ENCODE results near the gene CCDC57.
"Not testable (repeated sequence)": the region's sequence is repeated elsewhere in the genome, so short reads cannot be mapped to it uniquely, and the experiment has no call there.

CCDC57 gene

DNA sequence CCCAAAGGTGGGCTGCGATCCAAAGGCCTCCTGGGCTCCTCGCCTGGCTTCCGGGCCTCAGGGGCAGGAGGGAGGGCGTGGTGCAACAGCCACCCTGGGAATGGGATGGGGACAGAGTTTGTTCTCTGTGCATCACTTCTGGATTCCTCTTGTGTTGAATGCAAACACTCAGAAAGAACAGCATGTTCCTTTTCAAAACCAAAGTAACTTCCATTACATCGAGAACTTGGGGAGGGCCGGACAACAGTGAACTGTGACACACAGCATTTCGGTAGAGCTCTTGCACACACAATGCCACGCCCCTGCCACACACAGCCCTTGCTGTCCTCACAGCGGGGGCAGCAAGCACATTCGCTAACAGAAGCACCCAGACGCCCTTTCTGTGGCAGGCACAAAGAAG lies 78.5 kb downstream of the CCDC57 start:
- Mint-ChIP-seq H3K27me3 (ENCODE audit: low read depth) (peaks cover 7% of the 10 kb centered on the region), H3K36me3 (ENCODE audit: low read depth) (no peaks in the 10 kb centered on the region), H3K4me1 (no peaks in the 10 kb centered on the region), H3K4me3 (no peak overlapping the region), H3K9me3 (no peaks in the 10 kb centered on the region), H3K27ac (peak overlapping the region in 1 of 3 experiments; percentile 70)
- TF ChIP-seq, protein P1, sequence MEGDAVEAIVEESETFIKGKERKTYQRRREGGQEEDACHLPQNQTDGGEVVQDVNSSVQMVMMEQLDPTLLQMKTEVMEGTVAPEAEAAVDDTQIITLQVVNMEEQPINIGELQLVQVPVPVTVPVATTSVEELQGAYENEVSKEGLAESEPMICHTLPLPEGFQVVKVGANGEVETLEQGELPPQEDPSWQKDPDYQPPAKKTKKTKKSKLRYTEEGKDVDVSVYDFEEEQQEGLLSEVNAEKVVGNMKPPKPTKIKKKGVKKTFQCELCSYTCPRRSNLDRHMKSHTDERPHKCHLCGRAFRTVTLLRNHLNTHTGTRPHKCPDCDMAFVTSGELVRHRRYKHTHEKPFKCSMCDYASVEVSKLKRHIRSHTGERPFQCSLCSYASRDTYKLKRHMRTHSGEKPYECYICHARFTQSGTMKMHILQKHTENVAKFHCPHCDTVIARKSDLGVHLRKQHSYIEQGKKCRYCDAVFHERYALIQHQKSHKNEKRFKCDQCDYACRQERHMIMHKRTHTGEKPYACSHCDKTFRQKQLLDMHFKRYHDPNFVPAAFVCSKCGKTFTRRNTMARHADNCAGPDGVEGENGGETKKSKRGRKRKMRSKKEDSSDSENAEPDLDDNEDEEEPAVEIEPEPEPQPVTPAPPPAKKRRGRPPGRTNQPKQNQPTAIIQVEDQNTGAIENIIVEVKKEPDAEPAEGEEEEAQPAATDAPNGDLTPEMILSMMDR (IDR thresholded peaks at IDR 0.05; ENCODE audit: unreplicated experiment in 3 of 3) = no peak

DNA sequence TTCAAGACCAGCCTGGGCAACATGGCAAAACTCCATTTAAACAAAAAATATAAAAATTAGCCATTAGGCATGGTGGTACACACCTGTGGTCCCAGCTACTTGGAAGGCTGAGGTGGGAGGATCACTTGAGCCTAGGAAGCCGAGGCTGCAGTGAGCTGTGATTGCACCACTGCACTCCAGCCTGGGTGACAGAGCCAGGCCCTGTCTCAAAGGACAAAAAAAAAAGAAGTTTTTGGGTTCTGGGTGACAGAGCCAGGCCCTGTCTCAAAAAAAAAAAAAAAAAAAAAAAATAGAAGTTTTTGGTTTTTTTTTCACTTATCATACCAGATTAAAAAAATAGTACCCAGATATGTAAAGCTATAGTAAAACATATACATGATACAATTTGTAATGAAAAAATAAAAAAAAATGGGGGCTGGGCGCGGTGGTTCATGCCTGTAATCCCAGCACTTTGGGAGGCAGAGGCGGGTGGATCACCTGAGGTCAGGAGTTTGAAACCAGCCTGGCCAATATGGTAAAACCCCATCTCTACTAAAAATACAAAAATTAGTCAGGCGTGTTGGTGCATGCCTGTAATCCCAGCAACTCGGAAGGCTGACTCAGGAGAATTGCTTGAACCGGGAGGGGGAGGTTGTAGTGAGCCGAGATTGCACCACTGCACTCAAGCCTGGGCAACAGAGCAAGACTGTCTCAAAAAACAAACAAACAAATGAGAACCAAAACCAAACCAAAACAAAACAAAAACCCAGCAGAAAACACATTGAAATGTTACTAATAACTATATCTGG lies 79.3 kb downstream of the CCDC57 start:
- H3K9me3 Mint-ChIP-seq = not testable (repeated sequence)

DNA sequence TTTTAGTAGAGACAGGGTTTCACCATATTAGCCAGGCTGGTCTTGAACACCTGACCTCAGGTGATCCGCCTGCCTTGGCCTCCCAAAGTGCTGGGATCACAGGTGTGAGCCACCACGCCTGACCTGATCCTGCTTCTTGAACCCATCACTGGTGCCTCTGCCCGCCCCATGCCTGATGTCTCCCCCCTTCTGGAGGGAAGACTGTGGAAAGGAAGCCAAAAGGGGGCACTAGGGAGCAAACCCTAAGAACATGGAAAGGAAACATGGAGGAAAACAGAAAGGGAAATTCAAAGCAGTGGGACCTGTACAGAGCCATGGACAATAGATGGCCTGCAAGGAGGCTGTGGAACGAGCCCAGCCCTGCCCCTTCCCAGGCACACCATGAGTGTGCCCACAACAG lies 83.5 kb downstream of the CCDC57 start:
- H3K27me3 Mint-ChIP-seq (ENCODE audit: low read depth) = peaks cover 2% of the 10 kb centered on the region
- no peak overlapping the region for H3K27ac Mint-ChIP-seq
- peaks cover 19% of the 10 kb centered on the region for H3K36me3 Mint-ChIP-seq (ENCODE audit: low read depth)
- TF ChIP-seq, protein P1 (IDR thresholded peaks at IDR 0.05; ENCODE audit: unreplicated experiment in 3 of 3) = no peak
- H3K9me3 Mint-ChIP-seq = no peaks in the 10 kb centered on the region
- no peak overlapping the region for H3K4me3 Mint-ChIP-seq
- no peaks in the 10 kb centered on the region for H3K4me1 Mint-ChIP-seq

More for the DNA sequence above, 79.3 kb downstream of the CCDC57 start:
- not testable (repeated sequence) for H3K36me3 Mint-ChIP-seq (ENCODE audit: low read depth); H3K27me3 Mint-ChIP-seq (ENCODE audit: low read depth); H3K4me3 Mint-ChIP-seq; H3K4me1 Mint-ChIP-seq
- peak overlapping the region in 1 of 3 experiments; percentile 70 for H3K27ac Mint-ChIP-seq

- H3K4me3 Mint-ChIP-seq = no peak overlapping the region
- H3K9me3 Mint-ChIP-seq = no peaks in the 10 kb centered on the region
- no peaks in the 10 kb centered on the region for H3K4me1 Mint-ChIP-seq
- TF ChIP-seq, protein P1 (IDR thresholded peaks at IDR 0.05; ENCODE audit: unreplicated experiment in 3 of 3) = no peak
- H3K27me3 Mint-ChIP-seq (ENCODE audit: low read depth) = no peaks in the 10 kb centered on the region
- H3K27ac Mint-ChIP-seq = no peak overlapping the region
- H3K36me3 Mint-ChIP-seq (ENCODE audit: low read depth) = peaks cover 27% of the 10 kb centered on the region
These were observed 84.4 kb downstream of the CCDC57 start for GRCh38 chr17:82128287-82128686.

- Mint-ChIP-seq H3K4me1 (no peaks in the 10 kb centered on the region), H3K9me3 (no peaks in the 10 kb centered on the region), H3K36me3 (ENCODE audit: low read depth) (peaks cover 30% of the 10 kb centered on the region), H3K4me3 (no peak overlapping the region), H3K27me3 (ENCODE audit: low read depth) (no peaks in the 10 kb centered on the region), H3K27ac (no peak overlapping the region)
- TF ChIP-seq, protein P1 (IDR thresholded peaks at IDR 0.05; ENCODE audit: unreplicated experiment in 3 of 3) = no peak
These were observed 84.9 kb downstream of the CCDC57 start for GRCh38 chr17:82127704-82128103.

DNA sequence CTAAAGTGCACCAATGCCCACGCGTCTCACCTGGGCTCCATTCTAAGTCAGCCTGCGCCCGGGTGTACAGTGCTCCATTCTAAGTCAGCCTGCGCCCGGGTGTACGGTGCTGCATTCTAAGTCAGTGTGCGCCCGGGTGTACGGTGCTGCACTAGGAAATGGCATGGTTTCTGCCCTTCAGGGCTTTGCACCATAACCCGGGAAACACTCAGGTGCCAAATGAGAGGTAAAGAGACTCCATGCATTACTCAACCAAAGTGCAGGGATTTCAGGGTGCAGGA lies 85.4 kb downstream of the CCDC57 start:
- peaks cover 31% of the 10 kb centered on the region for H3K36me3 Mint-ChIP-seq (ENCODE audit: low read depth)
- no peaks in the 10 kb centered on the region for H3K27me3 Mint-ChIP-seq (ENCODE audit: low read depth)
- H3K4me3 Mint-ChIP-seq = no peak overlapping the region
- TF ChIP-seq, protein P1 (IDR thresholded peaks at IDR 0.05; ENCODE audit: unreplicated experiment in 3 of 3) = no peak
- H3K9me3 Mint-ChIP-seq = no peaks in the 10 kb centered on the region
- no peak overlapping the region for H3K27ac Mint-ChIP-seq
- no peaks in the 10 kb centered on the region for H3K4me1 Mint-ChIP-seq

Data from nephron (organoid).